Neural progenitor cell (in vitro differentiated cells): Measurements from ENCODE around the gene GNG14.

Source experiments
- CTCF ChIP-seq: fragments of 200-600 bp; sonication (generic); IDR thresholded peaks from 2 replicates; pipeline ENCODE4 v1.5.1; 2017; ENCODE audit warnings: antibody characterized with exemption, mild to moderate bottlenecking
- EZH2 ChIP-seq: fragments of 200-600 bp; sonication (generic); IDR thresholded peaks from 2 replicates; pipeline ENCODE4 v1.6.1; 2017; ENCODE audit warnings: antibody characterized with exemption, mild to moderate bottlenecking, moderate library complexity

DNA sequence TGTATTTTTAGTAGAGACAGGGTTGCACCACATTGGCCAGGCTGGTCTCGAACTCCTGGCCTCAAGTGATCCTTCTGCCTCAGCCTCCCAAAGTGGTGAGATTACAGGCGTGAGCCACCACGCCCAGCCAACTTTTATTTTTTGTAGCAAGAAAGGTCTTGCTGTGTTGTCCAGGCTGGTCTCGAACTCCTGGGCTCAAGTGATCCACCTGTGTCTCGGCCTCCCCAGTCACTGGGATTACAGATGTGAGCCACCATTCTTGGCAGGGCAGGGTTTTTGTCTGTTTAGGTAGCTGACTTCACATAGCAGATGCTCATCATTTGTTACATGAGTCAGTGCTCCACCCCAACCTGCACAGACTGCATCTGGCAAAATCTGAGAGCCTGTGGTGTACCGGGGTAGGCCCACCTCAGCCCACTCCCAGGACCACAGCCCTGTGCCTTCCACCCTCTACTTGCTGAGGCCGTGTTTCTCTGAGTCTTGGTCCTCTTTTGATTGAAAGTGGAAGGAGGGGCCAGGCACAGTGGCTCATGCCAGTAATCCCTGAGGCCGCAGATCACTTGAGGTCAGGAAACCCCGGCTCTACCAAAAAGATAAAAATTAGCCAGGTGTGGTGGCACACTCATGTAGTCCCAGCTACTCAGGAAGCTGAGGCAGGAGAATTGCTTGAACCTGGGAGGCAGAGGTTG lies 40.1 kb downstream of the GNG14 start:
- TF ChIP-seq CTCF: no peak
- no peak for TF ChIP-seq EZH2
